Loucy (cell line): ENCODE results near the gene AUP1.

Experiments used
- EZH2phosphoT487 ChIP-seq: fragments of 200-600 bp; IDR thresholded peaks from 2 replicates; pipeline ENCODE4 v1.6.1; 2018; ENCODE audit warnings: antibody characterized with exemption, mild to moderate bottlenecking, moderate library complexity, borderline replicate concordance
- TF ChIP-seq, protein P1 (sequence below): fragments of 200-600 bp; sonication (generic); conservative IDR thresholded peaks from 2 replicates; pipeline ENCODE4 v1.5.1; 2014; ENCODE audit warnings: mild to moderate bottlenecking, antibody characterized with exemption, low read length

DNA sequence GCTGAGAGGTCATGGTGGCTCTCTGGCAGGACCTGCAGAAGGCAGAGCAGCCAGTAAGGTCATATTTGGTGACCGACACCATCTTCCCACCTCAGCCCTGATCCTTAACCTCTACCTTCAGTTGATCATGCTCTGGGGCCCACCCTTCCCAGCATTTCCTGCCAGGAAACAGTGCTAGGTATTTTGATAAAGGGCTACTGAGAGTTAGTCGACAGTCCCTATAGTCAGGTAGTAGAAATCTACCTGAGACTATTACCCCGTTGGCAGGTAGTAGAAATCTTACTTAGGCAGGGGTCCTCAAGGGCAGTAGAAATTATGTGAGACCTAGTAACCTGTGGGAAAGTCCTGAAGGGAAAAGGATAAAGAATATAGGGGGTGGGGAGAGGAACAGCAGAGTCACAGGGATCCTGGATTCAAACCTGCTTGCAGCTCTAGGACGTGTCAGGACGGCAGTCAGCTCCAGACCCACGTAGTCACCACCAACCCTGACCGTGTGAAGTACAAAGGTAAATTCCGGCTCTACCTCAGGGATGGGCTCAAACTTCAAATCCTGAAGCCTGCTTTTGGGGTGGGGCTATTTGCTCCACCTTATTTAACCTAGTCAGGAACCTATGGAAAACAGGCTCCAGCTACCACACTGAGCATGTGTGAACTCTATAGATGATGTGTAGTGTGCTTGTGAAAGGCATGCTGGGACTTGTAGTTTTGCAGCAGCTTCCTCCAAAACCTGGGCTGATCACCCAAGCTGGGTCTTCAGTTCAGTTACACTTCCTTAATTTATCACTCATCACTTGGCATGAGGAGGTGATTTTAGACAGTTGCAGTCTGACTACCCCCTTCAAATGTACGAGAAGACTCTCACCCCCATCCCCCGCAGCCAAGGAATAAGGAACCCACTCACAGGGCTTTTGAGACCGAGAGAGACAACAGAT lies 3.5 kb downstream of the AUP1 start, which contains the start of gene DQX1:
- TF ChIP-seq, protein P1, sequence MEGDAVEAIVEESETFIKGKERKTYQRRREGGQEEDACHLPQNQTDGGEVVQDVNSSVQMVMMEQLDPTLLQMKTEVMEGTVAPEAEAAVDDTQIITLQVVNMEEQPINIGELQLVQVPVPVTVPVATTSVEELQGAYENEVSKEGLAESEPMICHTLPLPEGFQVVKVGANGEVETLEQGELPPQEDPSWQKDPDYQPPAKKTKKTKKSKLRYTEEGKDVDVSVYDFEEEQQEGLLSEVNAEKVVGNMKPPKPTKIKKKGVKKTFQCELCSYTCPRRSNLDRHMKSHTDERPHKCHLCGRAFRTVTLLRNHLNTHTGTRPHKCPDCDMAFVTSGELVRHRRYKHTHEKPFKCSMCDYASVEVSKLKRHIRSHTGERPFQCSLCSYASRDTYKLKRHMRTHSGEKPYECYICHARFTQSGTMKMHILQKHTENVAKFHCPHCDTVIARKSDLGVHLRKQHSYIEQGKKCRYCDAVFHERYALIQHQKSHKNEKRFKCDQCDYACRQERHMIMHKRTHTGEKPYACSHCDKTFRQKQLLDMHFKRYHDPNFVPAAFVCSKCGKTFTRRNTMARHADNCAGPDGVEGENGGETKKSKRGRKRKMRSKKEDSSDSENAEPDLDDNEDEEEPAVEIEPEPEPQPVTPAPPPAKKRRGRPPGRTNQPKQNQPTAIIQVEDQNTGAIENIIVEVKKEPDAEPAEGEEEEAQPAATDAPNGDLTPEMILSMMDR: no peak
- TF ChIP-seq EZH2phosphoT487: no peak
